Measurements from ENCODE around the gene TMEM218. TPM values are rescaled to one million over a fixed set of nuclear protein-coding genes. Genes with fewer than 3 reads are reported as not detected.
"Not testable (repeated sequence)": the region's sequence is repeated elsewhere in the genome, so short reads cannot be mapped to it uniquely, and the experiment has no call there.

The TMEM218 gene
- total RNA-seq, 1 experiment from 2014 or later: 26.1 TPM

- DNase-seq (ENCODE audit: low spot score): no peak
Observed at GRCh38 chr11:125056931-125057692, 54.3 kb downstream of the TMEM218 start.

DNA sequence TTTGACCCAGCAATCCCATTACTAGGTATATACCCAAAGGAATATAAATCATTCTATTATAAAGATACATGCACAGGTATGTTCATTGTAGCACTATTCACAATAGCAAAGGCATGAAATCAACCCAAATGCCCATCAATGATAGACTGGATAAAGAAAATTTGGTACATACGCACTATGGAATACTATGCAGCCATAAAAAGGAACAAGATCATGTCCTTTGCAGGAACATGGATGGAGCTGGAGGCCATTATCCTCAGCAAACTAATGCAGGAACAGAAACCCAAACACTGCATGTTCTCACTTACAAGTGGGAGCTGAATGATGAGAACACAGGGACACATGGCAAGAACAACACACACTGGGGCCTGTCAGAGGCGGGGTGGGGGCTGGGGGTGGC lies 55.3 kb downstream of the TMEM218 start:
- not testable (repeated sequence) for DNase-seq (ENCODE audit: low spot score)

DNA sequence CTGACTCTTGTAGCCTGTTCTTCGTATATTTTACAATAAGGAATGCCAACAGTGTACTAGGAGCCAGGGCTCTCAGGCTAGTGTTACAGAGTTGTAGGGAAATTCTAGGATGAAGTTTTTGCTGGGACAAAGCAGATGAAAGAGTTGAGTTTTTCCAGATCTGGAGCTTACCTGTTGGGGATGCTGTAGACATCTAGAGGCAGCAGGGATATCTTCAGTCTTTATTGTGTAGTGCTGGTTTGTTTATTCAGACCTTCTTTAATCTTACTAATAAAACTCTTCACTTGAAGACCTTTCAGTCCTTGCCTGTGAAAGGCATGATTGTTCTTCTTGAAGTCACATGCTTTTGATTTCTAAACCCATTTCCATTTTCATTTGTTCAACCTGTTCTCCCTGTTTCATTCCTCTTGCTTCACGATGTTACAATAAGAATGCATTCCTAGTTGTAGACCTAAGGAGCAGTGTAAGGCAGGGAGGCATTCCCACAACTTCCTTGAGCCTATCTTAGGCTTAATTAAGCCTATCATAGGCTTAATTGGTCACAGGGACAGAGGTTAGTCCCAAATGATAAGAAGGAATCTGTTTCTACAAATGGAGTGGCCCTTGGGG lies 56.2 kb downstream of the TMEM218 start:
- peak; percentile 63 for DNase-seq (ENCODE audit: low spot score)

DNA sequence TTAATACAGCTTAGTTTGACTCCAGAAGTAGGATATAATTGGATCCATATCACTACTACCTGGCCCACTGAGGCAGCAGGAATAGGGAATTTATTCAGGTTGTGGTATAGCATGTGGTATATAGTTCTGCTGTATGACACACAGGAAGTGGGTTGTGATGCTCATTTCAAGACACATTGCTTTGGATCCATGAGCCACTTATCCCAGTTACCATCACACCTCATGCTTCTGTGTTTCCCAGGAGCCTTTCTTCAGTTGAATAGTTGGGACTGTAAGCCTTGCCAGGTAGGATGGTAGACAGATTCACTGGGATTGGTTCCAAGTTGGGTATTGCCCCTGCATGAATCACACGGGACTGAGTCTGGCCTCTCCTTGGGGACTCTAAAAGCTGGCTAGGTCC lies 58.3 kb downstream of the TMEM218 start:
- DNase-seq (ENCODE audit: low spot score): no peak

GRCh38 chr11:125052047-125052446 lies 59.4 kb downstream of the TMEM218 start:
- no peak for DNase-seq (ENCODE audit: low spot score)

- DNase-seq (ENCODE audit: low spot score): no peak
Observed at GRCh38 chr11:125049164-125049792, 62.1 kb downstream of the TMEM218 start.

Other genes starting within 250 kb of the TMEM218 start
- 3.8 and 5.5 TPM in 2 replicates for gene ROBO3, start 246.2 kb downstream of the TMEM218 start, total RNA-seq (2014; rRNA removed; shearing (Covaris generic))
- 0.73 TPM in 1 of 2 replicates, not detected in the other for gene ROBO4, start 213.8 kb downstream of the TMEM218 start, total RNA-seq (2014; rRNA removed; shearing (Covaris generic))
- not detected in 2 replicates for gene HEPN1, start 192.4 kb downstream of the TMEM218 start, total RNA-seq (2014; rRNA removed; shearing (Covaris generic))
- not detected in 2 replicates for gene HEPACAM, start 175.6 kb downstream of the TMEM218 start, total RNA-seq (2014; rRNA removed; shearing (Covaris generic))
- 1.2 and 1.3 TPM in 2 replicates for gene CCDC15, start 157.4 kb downstream of the TMEM218 start, total RNA-seq (2014; rRNA removed; shearing (Covaris generic))
- 0.23 and 0.55 TPM in 2 replicates for gene SLC37A2, start 48.3 kb downstream of the TMEM218 start, total RNA-seq (2014; rRNA removed; shearing (Covaris generic))
- not detected in 2 replicates for gene PKNOX2, start 53.1 kb upstream of the TMEM218 start, total RNA-seq (2014; rRNA removed; shearing (Covaris generic))

All from HT-29 (cell line).